Eye (tissue), 1 donor: ENCODE results near the gene TECTB.

ENCODE experiments used
- DNase-seq: peaks from one replicate; pipeline ENCODE4 v3.0.0-alpha.2; 2015

Gene TECTB

DNA sequence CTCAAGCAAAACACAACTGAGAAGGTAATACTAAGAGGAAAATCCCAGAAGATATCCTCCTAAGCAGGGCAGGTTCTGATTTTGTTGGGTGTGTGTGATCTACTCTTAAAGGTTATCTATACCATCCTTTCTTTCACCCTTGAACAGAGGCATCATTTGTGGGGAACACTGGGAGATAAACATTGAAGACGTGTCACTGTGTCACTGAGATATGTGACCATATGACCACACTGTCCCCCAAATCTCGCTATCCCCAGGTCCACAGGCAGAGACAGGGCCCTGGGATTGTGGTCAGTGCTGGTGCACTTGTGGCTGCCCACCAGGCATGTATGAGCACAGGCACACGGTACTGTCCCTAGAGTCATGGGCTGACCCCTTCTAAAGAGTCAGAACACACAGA is 30.0 kb downstream of the TECTB start:
- DNase-seq = no peak

DNA sequence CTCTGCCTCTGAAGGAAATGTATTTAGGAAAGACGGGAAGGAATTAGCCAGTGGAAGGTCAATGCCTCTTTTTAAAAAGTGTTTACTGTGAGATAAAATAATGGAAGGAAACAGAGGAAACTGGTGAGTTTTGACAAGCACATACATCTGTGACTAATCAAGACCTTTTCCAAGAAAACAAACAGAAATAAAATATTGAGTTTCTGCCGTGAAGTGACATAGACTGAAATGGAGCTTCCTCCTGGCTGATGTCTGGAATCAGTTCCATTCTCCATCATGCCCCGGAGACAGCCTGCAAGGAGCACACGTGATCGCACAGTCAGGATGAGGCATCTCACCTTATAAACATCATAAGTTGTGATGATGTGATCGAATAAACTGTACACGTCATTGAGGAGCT is 30.7 kb downstream of the TECTB start:
- no peak for DNase-seq

DNA sequence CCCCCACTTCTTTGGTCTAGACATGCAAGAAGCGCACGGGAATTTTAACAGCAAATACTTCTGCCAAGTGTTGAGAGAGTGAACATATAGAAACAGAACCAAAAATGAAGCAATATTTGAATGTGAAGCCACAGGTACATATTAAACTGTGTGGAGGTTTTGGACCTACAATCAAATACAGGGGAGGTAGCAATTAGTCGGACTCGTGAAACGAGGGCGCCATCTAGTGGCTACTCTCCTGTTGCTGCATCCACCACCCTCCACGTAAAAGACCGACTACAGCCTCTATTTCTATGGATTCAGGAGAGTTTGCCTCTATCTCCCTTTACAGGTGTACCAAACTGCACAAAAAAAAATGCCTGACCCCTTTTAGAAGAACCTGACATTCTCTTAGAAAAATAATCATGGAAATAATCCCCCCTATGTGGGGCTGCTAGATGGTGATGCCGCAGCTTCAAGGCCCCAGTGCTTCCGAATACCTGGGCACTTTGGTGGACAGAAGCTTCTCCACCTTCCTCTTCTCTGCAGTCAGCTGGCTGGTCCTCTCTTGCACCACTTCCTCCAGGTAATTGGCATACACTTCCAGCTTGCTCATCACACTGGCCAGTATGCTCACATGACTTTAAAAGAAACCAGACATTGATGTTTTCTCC is 31.7 kb downstream of the TECTB start:
- peak; percentile 91 for DNase-seq

DNA sequence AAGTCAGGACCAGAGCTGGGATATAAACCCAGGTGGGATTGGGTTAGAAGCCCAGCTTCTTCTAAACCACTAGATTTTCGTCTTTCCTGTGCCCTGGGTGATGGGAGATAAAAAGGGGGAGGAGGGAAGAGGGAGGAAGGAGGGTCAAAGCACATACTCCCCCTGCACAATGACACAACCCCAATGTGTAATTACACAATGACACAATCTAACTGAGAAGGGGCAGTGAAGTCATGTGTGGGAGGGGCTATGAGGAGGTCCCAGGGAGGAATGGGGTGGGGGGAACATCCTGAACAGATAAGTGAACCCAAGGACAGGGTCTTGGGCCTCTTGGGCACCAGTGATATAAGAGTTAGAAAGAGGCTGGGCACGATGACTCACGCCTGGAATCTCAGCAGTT is 44.5 kb downstream of the TECTB start:
- no peak for DNase-seq

DNA sequence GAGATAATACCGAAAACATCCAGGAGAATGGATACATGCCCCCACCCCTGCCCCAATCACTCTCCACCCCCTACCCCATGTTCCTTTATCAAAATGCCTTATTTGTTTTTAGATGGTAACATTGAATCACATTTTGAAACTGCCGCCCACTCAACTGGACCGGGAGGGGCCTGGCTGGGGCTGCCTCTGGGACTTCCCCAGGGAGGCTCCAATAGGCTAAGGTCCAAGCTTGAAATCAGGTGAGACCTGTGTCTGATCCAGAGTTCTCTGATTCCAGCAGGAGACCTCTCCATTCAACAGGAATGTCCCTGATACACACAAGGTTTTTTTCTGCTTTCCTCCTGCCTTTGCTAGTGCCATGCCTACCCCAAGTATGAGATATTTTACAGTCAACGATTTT is 47.0 kb downstream of the TECTB start:
- no peak for DNase-seq

DNA sequence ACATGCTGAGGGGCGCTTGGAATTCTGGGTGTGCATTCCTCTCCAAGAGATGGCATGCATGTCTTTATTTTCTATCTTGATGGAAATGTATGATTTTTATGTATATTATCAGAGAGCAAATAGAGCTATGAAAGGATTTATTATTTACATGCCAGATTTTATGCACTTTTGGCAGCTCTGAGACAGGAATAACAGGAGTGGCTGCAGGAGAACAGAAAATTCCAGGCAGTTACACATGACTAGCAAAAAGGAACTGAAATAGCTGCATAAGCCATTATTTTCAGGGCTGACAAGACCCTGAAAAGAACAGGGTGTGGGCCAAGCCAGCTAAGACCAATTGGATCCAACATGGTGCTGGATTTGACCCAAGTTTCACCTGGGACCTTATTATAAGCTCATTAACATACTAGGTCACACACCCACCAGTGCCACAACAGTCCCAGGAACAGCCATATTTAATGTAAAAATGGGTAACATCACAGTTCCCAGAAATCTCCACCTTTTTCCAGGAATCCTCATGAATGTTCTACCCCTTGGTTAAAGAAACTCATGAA is 47.5 kb downstream of the TECTB start:
- DNase-seq = no peak

DNA sequence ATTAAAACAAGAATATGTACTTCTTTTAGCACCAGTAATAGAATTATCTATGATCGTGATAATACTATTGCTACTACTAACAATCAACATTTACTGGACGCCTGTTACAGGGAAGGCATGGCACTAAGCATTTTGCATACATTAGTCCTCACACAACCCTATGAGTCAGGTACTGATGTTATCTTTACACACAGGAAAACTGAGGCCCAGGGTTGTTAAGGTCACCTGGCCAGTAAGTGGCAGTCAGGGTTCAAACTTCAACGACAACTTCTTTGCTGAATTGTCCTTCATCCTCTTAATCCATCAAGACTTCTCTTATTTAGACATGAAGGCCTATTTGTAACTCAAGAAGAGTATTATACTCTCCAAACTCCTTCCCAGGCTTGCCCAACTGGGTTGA is 48.8 kb downstream of the TECTB start:
- no peak for DNase-seq

DNA sequence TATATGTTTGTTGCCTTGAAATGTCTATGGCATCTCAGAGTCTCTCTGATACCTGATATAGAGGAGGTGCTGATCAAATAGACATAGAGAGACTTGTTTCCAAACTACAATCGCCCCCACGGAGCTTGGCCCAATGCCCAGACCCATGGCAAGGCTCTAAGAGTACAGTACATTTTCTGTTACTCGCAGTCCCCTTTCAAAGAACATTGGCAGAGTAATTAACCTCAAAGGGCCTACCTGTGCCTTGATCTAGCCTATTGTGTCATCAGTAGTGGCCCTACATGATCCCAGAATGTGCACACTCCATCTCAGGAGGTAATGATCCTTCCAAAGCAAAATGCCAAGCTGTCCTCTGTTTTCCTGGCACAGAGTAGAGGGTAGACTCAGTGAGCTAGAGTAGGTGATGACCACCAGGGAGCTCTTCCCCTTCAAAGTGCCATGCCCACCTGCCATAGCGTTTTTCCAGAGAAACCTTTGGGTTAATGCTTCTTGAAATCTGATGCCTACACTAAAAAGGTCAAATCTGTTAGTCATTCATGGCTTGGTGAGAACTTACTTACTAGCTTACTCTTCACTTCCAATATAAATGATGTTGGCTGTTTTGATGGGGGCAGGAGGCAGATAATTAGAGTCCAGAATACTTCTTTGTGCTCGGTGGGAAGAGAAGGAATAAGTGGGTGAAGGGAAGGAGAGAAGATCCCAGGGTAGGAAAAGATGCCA is 49.5 kb downstream of the TECTB start:
- DNase-seq = no peak

DNA sequence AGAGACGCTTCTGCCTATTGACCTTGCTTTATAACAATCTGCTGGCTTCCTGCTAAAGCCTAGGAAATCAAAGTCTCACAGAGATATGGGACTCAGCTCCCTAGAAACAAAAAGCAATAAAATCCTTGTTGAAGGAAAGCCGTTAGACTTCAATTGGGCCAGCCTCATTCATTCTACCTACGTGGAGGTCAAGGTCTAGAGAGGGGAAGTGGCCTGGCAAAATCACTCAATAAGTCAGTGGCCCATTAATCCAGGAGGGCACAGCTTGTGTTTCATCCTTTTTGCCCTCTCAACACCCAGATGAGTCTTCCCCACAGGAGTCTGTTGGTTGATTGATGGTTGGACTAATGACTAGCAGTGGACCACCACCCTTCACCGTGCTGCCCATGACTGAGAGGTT is 50.3 kb downstream of the TECTB start:
- DNase-seq = peak; percentile 30

DNA sequence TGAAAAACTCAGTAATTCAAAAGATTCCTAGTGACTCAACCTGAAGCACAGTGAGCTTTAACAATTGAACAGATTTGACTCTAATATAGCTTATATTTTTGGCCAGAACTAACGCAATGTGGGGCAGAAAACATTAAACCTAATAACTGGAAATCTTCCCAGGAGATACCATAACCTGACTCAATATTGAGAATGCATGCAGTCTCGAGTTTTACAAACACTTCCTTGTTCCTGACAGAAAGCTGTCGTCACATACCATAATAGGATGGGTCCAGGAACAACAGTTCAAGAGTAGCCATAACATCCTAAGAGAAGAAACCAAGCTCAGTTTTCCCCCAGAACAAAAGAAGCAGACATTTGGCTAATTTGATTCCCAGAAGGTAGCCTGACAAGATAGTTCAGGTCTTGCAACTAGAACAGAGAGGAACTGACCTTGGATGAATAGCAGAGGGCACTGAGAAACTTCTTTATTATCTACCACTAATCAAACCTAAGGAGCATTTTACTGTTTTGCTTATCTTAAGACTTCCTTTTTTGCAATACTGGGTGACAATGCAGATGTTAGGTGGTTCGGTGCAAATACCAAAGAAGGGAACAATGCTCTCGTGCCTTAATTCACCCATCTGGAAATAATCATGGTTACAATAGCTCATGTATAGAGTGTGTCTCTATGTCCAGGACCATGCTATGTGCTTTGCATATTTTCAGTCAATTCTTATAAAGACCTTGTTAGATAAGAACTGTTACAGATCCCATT is 52.1 kb downstream of the TECTB start:
- peak; percentile 43 for DNase-seq

DNA sequence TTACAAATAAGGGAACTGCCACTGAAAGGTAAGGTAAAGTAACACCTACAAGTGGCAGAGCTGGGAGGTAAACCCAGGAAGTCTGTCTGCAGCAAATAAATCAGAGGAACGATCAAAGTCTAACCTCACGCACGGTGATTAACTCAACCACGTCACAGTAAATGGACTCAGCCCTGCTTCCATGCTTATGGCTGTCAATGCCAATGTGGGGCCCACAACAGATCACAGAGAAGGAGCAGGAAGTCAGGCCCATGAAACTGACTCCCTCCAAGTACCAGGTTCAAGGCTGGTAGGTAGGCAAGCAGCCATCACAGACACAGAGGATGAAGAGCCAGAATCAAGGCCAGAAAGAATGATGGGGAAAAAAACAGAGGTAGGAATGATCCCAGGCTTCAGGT is 52.7 kb downstream of the TECTB start:
- DNase-seq = no peak

DNA sequence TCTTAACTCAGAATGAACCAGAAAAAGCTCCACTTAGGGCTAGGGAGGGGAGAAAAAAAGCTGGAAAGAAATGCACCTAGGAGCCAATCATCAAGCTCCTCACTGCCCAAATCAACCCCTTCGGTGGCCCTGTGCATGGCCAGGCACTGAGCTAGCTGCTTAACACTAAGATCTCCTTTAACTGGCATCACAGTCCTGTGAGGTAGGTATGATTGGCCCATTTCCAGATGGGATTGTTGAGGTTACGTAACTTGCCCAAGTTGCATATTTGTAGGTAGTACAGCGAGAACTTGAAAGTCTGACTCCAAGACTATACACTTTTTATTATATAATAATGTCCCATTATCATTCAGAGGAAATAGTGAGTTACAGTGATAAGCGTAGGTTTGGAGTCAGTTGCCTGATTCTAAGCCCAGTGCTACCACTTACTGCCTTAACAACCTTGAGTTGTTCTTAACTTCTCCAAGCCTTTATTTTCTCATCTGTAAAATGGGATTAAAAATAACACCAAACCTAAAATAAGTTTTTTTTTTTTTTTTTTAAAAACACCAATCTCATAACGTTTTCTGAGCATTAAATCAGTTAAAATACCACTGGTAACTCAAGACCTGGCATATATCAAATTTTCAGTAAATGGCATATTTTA is 53.5 kb downstream of the TECTB start:
- DNase-seq = no peak

DNA sequence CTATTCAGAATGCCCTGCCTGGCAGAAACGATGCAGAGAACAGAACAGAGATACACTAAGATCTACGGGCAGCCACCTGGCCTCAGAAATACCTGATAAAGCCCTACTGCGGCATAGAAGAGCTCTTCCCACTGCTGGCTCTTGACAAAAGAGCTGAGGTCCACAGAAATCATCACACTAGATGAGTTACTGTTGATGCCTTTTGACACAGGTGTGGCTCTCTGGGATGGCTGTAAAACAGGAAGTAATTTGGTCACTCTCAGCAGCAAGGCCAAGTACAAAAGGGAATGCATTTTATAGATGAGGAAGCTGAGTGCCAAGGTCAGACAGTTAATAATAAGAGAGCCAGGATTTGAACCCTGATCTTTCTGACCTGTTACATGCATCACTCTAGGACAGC is 55.8 kb downstream of the TECTB start:
- DNase-seq = no peak

DNA sequence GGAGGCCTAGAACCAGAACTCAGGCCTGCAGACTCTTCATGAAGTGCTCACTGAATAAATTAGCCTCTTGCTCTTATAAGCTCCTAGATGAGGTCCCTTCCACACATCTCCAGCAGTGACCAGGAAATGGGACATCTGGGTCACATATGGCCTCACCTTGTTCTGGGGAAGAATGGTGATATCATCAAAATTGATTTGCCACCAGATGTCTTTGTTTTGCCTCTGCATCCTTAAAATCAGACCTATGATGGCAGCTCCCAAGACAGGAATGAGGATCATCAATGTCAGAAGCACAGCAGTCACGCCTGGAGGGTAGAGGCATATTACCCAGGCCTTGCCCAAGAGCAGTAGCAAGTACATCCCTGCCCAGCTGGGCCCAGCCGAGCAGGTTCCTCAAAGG is 57.4 kb downstream of the TECTB start:
- DNase-seq = no peak

DNA sequence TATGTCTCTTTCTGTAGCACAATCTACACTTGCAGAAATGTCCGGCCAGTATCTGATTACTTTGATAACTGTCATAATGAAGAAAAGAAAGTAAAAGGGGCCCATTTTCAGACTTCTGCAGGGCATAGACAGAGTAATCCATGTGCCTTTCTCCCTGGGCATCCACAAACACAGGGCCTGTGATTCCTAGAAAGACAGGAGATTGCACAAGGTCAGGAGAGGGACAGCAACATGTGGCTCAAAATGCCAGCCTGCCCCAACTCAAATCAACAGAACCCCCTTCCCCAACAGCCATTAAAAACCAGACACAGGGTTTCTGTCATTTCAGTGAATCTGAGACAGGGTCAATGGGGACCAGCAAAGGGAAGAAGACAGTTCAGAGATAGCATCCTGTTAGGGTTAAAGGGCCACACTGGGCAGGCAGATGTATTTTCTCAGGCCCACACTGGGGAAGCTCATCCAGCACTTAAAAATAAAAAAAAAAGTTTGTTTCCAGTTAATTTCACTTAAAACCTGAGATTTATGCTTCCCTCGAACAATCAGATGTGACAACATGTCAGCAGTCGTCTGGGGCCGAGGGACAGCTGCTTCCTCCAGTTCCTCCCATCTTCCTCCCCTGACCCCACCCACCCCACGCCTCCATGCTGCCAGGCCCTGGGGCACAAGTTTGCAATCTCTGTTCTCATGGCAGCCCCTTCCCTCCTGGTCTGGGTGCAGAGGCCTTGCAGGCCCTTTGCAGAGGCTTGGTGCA is 60.0 kb downstream of the TECTB start:
- peak; percentile 17 for DNase-seq

DNA sequence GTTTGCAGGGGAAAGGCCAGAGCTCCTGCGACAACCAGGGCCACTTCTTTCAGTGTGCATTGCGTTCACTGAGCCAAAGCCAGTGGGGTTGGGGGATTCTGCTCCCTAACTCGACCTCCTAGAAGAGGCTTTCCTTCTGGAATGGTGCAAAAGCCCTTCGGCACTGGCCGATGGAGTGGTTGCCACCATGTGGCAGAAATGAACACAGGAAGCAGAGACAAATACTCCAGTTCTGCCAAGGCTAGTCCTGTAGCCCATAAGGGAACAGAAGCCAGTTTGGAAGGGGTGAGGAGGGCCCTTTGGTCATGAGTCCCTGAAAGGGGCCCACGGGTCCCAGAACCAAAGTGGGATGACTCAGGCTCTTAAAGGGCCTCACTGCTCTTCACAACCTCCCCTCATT is 61.1 kb downstream of the TECTB start:
- DNase-seq = no peak

DNA sequence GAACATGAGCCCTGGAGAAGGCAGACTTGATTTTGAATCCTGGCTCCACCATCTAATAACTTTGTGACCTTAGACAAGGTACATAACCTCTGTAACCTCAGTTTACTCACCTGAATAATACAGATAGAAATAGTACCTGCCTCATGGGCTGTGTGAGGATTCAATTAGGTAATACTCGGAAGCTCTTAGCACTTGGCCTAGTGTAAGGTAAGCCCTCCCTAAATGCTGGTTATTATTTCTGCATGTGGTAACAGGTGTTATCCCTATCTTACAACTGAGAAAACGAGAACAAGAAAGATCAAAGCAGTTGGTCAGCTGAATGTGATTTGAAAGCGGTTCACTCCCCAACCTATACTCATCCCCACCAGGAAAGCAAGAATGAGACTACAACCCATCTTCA is 62.0 kb downstream of the TECTB start:
- DNase-seq = no peak

DNA sequence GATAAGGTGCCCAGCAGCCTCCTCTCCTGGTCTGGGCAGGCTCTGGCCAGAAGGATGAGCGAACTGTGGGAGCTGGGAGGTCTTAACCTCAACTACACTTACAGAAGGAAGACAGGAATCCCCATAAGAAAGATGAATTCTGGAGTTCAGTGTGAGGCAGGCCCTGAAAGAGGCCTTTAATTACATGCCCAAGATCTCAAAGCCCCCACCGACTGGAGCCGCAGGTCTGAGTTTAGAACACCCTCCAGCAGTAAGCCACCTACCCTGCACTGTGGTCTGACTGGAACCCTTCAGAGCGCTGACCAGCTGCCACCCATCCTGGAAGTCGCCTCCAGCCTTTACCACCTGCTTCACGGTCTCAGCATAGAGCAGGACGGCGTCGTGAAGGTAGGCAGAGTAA is 62.5 kb downstream of the TECTB start:
- no peak for DNase-seq

DNA sequence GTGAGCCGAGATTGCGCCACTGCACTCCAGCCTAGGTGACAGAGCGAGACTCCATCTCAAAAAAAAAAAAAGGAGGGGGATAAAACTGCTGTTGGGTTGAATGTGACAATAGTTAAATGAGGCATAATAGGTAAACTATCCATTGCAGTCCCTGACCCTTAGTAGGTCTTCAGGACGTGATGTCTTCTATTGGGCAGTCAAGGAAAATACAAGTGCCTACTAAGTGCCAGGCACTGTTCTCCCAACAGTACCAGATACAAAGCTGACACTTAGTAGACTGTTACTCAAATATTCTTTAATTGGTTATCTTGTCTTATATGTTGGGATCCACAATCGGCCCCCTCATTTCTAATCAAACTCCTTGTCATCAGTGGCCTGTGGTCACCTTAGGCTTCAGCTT is 63.6 kb downstream of the TECTB start:
- DNase-seq = no peak

DNA sequence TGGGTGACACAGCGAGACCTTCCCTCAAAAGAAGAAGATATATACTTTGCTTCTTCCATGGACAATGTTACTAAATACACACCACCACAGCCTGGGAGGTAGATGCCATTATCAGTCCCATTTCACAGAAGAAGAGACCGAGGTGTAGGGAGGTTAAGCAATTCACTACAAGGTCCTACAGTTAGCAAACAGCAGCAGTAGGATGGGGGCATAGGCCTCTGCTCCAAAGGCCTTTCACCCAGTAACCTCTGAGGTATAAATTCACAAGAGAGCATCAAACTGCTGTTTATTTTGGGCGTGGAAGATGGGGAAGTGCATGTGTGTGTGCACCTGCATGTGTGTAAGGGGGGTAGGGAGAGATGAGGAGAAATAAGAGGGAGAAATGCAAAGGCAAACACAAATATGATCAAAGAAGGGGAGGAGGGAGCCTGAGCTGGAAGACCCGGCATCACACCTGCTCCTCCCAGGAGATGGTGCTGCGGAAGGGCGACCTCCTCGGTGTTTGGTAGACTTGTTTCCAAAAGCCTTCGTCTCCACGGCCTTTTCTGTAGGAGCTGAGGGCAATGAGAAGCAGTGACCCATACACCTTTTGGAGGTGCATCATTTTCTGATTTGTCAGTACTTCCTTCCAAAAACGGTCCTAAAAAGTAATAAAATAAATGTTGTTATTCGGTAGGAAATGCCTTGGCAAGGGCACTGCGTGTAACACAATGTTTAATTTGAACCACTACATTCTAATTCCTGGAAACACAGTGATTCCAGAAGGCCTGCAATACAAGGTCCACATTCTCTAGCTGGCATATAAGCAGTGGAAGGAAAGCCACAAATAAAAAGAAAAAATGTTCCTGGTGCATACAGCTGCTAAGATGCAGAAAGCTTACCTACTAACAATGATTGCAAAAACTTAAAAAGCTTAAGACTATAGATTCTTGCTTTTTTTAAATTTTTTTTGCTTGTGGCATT is 64.8 kb downstream of the TECTB start:
- no peak for DNase-seq

DNA sequence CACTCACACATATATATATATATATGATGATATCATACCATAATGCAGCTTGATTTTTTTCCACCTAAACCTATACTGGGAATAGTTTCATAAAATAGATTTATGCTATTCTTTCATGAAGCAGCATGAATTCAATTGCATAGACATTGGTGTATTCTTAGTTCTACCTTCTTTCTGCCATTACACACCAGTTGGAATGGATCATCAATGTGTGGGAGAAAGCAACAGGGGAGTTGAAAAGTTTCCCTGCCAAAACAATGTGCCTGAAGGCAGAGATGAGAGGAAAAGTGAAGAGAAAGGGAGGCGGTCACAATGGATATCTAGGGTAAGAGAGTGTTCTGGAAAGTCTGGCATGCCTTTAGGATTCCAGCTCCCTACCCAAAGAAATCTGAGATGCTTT is 65.6 kb downstream of the TECTB start:
- DNase-seq = no peak
